GM19351 (cell line): ENCODE results near the gene ANXA2R.
"Not testable (repeated sequence)": the region's sequence is repeated elsewhere in the genome, so short reads cannot be mapped to it uniquely, and the experiment has no call there.

Source experiments
- ATAC-seq: cut with Tn5 transposase; IDR thresholded peaks from one replicate; pipeline ENCODE4 v1.9.1; 2021; ENCODE audit warnings: mild to moderate bottlenecking, moderate library complexity; ENCODE audit not compliant: unreplicated experiment

ANXA2R gene

GRCh38 chr5:43061352-43062075 lies 21.4 kb upstream of the ANXA2R start:
- no peak for ATAC-seq

- not testable (repeated sequence) for ATAC-seq
Observed at GRCh38 chr5:43060020-43060419, 19.9 kb upstream of the ANXA2R start.

GRCh38 chr5:43055098-43055497 lies 15.0 kb upstream of the ANXA2R start:
- not testable (repeated sequence) for ATAC-seq

GRCh38 chr5:43051684-43052083 lies 11.6 kb upstream of the ANXA2R start:
- no peak for ATAC-seq

GRCh38 chr5:43050384-43050783 lies 10.3 kb upstream of the ANXA2R start:
- no peak for ATAC-seq

- ATAC-seq = no peak
Observed at GRCh38 chr5:43049236-43049635, 9.1 kb upstream of the ANXA2R start.

- ATAC-seq = no peak
Observed at GRCh38 chr5:43046474-43046873, 6.4 kb upstream of the ANXA2R start.

GRCh38 chr5:43045236-43045635 lies 5.1 kb upstream of the ANXA2R start:
- no peak for ATAC-seq

GRCh38 chr5:43044181-43044914 lies 4.2 kb upstream of the ANXA2R start:
- no peak for ATAC-seq

- ATAC-seq = no peak
Observed at GRCh38 chr5:43043400-43043756, 3.3 kb upstream of the ANXA2R start.

GRCh38 chr5:43042626-43043399 lies 2.7 kb upstream of the ANXA2R start:
- peak; percentile 23 for ATAC-seq

GRCh38 chr5:43042176-43042625 lies 2.1 kb upstream of the ANXA2R start:
- ATAC-seq = peak; percentile 29

- peak; percentile 7 for ATAC-seq
Observed at GRCh38 chr5:43041669-43042175, 1.6 kb upstream of the ANXA2R start.

- ATAC-seq = no peak
Observed at GRCh38 chr5:43041110-43041668, 1.1 kb upstream of the ANXA2R start.

- no peak for ATAC-seq
Observed at GRCh38 chr5:43039471-43040286, 440 bp downstream of the ANXA2R start.

- ATAC-seq = no peak
Observed at GRCh38 chr5:43039152-43039470, 1.0 kb downstream of the ANXA2R start.

GRCh38 chr5:43038496-43038989 lies 1.6 kb downstream of the ANXA2R start:
- no peak for ATAC-seq

- ATAC-seq = peak; percentile 15
Observed at GRCh38 chr5:43037636-43038495, 2.3 kb downstream of the ANXA2R start.
